22Rv1 (cell line): ENCODE results near the gene SLC16A12.

Source experiments
- CTCF ChIP-seq: fragments of 450-650 bp; IDR thresholded peaks from 2 replicates; pipeline ENCODE4 v1.5.1; 2017; ENCODE audit warnings: mild to moderate bottlenecking
- ZFX ChIP-seq: fragments of 450-650 bp; IDR thresholded peaks from 2 replicates; pipeline ENCODE4 v1.6.1; 2017; ENCODE audit warnings: antibody characterized with exemption, borderline replicate concordance

- no peak for TF ChIP-seq CTCF
- TF ChIP-seq ZFX, result no peak
Measured at GRCh38 chr10:89458291-89458690, 77.1 kb downstream of the SLC16A12 start.
